Keratinocyte (primary cell): ENCODE data around the gene CHPF.

Experiments used
- CTCF ChIP-seq, 3 experiments: IDR thresholded peaks in 1 of 3; conservative IDR thresholded peaks in 1 of 3; optimal IDR thresholded peaks in 1 of 3; 2 replicates in 2 of 3; 3 replicates in 1 of 3; pipeline versions ENCODE3 to v1.5.1; 2011; ENCODE audit warnings: low read length in 3 of 3, mild to moderate bottlenecking in 3 of 3, moderate library complexity in 2 of 3, control low read depth in 1 of 3, inconsistent platforms in 1 of 3; ENCODE audit not compliant: insufficient read depth in 2 of 3; ENCODE audit errors: extremely low read depth in 1 of 3
- EZH2 ChIP-seq: IDR thresholded peaks from one replicate; pipeline ENCODE4 v1.6.1; 2012; ENCODE audit warnings: inconsistent platforms, mild to moderate bottlenecking, low read length, moderate library complexity

DNA sequence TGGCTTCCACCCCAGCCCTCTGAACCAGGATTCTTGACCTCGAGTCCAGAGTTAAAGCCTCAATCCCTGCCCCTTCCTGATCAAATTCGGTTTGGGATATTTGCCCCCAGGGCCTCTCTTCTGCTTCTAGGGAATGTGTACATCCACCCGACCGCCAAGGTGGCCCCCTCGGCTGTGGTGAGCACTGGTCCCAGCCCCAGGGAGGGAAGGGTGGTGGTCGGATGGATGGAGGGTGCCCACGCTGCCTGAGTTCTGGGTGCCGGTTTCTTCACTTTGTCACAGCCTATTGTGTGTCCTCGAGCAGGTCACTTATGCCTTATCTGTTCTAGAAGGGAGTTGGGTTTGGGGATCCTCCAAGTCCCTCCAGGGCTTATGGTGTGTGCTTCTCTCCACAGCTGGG lies 38.0 kb downstream of the CHPF start:
- no peak for TF ChIP-seq CTCF (optimal IDR thresholded peaks at IDR 0.05 in 1 of 3, IDR thresholded peaks at IDR 0.05 in 1 of 3, conservative IDR thresholded peaks at IDR 0.05 in 1 of 3; ENCODE audit: extremely low read depth in 1 of 3, insufficient read depth in 2 of 3, low read length in 3 of 3)
- TF ChIP-seq EZH2, result no peak
